OCI-LY7 (cell line): Measurements from ENCODE around the gene KRT36. TPM values are rescaled to one million over a fixed set of nuclear protein-coding genes. Genes with fewer than 3 reads are reported as not detected.

Experiments used
- BruUV-seq: library from RNA; stranded (reverse); fragments of 400-500 nt; replicated peaks from 2 replicates; lab custom pipeline; 2021; lab: Mats Ljungman, UMichigan
- CTCF ChIA-PET: fragments of 300-600 bp; sonication (Branson Sonifier 250); formaldehyde crosslinking; loops from one replicate; lab custom pipeline; 2022; ENCODE audit warnings: antibody characterized with exemption; ENCODE audit not compliant: unreplicated experiment; lab: Charles Lee
- POLR2A ChIA-PET: fragments of 300-600 bp; sonication (Branson Sonifier 250); formaldehyde crosslinking; loops from one replicate; lab custom pipeline; 2022; ENCODE audit warnings: antibody characterized with exemption; lab: Charles Lee
- DNase-seq: peaks from one replicate; pipeline ENCODE4 v3.0.0-alpha.2; 2015; ENCODE audit warnings: low spot score
- H2AFZ ChIP-seq: fragments of 200-600 bp; sonication (generic), shearing (Covaris generic); 2 replicates; pipeline ENCODE4 v1.6.1; 2014; ENCODE audit warnings: mild to moderate bottlenecking, antibody characterized with exemption, low read length, moderate library complexity
- H3K27ac ChIP-seq: fragments of 200-600 bp; sonication (generic); 2 replicates; pipeline ENCODE4 v1.5.1; 2014; ENCODE audit warnings: mixed run types, low read depth, mild to moderate bottlenecking, moderate library complexity, low read length, inconsistent platforms; ENCODE audit not compliant: poor library complexity, severe bottlenecking
- H3K36me3 ChIP-seq: fragments of 200-600 bp; sonication (generic); 2 replicates; pipeline ENCODE4 v1.6.1; 2014; ENCODE audit warnings: mild to moderate bottlenecking, antibody characterized with exemption, low read length, moderate library complexity, mixed read lengths; ENCODE audit not compliant: insufficient read depth
- H3K4me1 ChIP-seq: fragments of 200-600 bp; sonication (generic); 2 replicates; pipeline ENCODE4 v1.5.1; 2014; ENCODE audit warnings: mild to moderate bottlenecking, low read length; ENCODE audit not compliant: insufficient read depth, poor library complexity, severe bottlenecking
- H3K4me2 ChIP-seq: fragments of 200-600 bp; sonication (generic); 2 replicates; pipeline ENCODE4 v1.6.1; 2014; ENCODE audit warnings: mild to moderate bottlenecking, low read length
- H3K4me3 ChIP-seq: fragments of 200-600 bp; sonication (generic); 2 replicates; pipeline ENCODE4 v1.5.1; 2014; ENCODE audit warnings: mild to moderate bottlenecking, low read depth, low read length; ENCODE audit not compliant: poor library complexity, severe bottlenecking
- H3K79me2 ChIP-seq: fragments of 200-600 bp; sonication (generic); 2 replicates; pipeline ENCODE4 v1.6.1; 2016; ENCODE audit warnings: low read depth, mild to moderate bottlenecking, low read length, moderate library complexity, mixed read lengths; ENCODE audit not compliant: insufficient read depth
- H3K9me2 ChIP-seq: fragments of 200-600 bp; sonication (generic); 2 replicates; pipeline ENCODE4 v1.6.1; 2016; ENCODE audit warnings: mild to moderate bottlenecking, low read length, mixed read lengths; ENCODE audit not compliant: insufficient read depth
- H3K9me3 ChIP-seq: fragments of 200-600 bp; sonication (generic); 2 replicates; pipeline ENCODE4 v1.6.1; 2014; ENCODE audit warnings: mild to moderate bottlenecking, mixed run types, low read length, mixed read lengths
- H4K20me1 ChIP-seq: fragments of 200-600 bp; sonication (generic); 2 replicates; pipeline ENCODE4 v1.6.1; 2014; ENCODE audit warnings: mild to moderate bottlenecking, antibody characterized with exemption, low read length, moderate library complexity, mixed read lengths; ENCODE audit not compliant: insufficient read depth
- EZH2phosphoT487 ChIP-seq: fragments of 200-600 bp; sonication (generic); IDR thresholded peaks from 2 replicates; pipeline ENCODE4 v1.6.1; 2018; ENCODE audit warnings: low read depth, borderline replicate concordance, mild to moderate bottlenecking, mixed run types, antibody characterized with exemption, low read length, moderate library complexity, mixed read lengths
- intact Hi-C: fragments of 100-400 bp; cut with micrococcal nuclease; formaldehyde crosslinking; loops from one replicate; pipeline ENCODE4 v1.10.0; 2022; ENCODE audit not compliant: unreplicated experiment
- total RNA-seq, 2 experiments: library from RNA; depleted of rRNA in 1 of 2; stranded (reverse); fragments of >200 nt in 1 of 2; shearing (Covaris generic) in 1 of 2; gene quantifications; 2 replicates each; pipeline ENCODE4 v1.2.3, GENCODE V29; 2014 to 2022
- TF ChIP-seq, protein P1 (sequence below): fragments of 200-600 bp; sonication (generic); conservative IDR thresholded peaks from 2 replicates; pipeline ENCODE4 v1.5.1; 2014; ENCODE audit warnings: mild to moderate bottlenecking, antibody characterized with exemption, low read length, moderate library complexity, mixed read lengths

The KRT36 gene
- total RNA-seq, 2 experiments from 2014 or later: not detected

DNA sequence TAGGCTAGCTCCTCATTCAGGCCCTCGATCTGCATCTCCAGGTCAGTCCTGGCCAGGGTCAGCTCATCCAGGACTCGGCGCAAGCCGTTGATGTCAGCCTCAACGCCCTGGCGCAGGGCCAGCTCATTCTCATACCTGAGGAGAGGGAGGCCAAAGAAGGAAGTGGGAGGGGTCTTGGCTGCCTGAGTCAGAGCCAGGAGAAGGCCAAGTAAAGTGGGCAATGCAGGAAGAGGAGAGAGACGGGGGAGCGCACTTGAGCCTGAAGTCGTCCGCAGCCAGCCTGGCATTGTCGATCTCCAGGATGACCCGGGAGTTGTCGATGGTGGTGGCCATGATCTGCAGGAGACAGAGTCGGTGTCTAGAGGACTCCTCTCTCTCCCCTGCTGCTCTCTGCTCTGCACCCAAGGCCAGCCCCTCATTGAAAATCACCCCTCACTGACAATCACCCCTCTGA, 27.1 kb upstream of the KRT36 start:
- Histone ChIP-seq H3K36me3 (no peaks in the 10 kb centered on the region), H2AFZ (no peak overlapping the region), H3K4me2 (no peak overlapping the region), H3K79me2 (no peaks in the 10 kb centered on the region), H3K4me1 (no peaks in the 10 kb centered on the region), H3K9me2 (no peaks in the 10 kb centered on the region), H3K9me3 (no peaks in the 10 kb centered on the region), H3K4me3 (no peak overlapping the region), H3K27ac (no peak overlapping the region), H4K20me1 (no peaks in the 10 kb centered on the region)
- TF ChIP-seq, protein P1, sequence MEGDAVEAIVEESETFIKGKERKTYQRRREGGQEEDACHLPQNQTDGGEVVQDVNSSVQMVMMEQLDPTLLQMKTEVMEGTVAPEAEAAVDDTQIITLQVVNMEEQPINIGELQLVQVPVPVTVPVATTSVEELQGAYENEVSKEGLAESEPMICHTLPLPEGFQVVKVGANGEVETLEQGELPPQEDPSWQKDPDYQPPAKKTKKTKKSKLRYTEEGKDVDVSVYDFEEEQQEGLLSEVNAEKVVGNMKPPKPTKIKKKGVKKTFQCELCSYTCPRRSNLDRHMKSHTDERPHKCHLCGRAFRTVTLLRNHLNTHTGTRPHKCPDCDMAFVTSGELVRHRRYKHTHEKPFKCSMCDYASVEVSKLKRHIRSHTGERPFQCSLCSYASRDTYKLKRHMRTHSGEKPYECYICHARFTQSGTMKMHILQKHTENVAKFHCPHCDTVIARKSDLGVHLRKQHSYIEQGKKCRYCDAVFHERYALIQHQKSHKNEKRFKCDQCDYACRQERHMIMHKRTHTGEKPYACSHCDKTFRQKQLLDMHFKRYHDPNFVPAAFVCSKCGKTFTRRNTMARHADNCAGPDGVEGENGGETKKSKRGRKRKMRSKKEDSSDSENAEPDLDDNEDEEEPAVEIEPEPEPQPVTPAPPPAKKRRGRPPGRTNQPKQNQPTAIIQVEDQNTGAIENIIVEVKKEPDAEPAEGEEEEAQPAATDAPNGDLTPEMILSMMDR: no peak
- no peak for TF ChIP-seq EZH2phosphoT487
- no TSS peak for BruUV-seq
- intact Hi-C loops: no loop called here
- CTCF ChIA-PET: no interaction called here
- no peak for DNase-seq
- POLR2A ChIA-PET: no interaction called here

DNA sequence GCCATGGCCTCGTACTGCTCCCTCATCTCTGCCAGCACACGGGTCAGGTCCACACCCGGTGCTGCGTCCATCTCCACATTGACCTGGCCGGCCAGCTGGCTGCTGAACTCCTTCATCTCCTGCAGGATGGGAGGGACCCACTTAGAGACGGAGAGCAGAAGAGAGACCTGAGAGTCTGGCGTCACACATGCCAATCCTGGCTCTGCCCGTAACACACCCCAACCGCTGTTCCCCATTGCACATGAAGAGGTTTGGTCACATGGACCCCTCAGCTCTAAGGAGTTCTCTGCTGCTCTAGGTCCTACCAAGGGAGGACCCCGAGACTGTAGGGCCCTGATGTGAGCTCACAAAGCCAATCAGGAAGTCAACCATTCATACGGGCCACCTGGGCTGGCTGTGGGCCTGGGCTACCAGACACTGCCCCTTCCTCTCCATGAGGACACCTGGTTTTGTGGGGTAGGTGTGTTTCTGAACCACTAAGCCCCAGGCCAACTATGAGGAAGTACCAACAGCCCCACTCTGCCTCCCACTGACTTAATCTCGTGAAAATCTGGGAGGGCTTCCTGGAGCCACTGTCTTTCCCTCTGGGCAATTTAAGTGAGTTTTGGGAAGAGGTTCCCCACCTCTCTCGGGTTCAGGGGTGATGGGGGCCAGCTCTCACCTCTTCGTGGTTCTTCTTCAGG, 26.6 kb upstream of the KRT36 start:
- Histone ChIP-seq H3K9me2 (no peaks in the 10 kb centered on the region), H3K4me2 (no peak overlapping the region), H3K4me1 (no peaks in the 10 kb centered on the region), H3K79me2 (no peaks in the 10 kb centered on the region), H3K9me3 (no peaks in the 10 kb centered on the region), H2AFZ (no peak overlapping the region), H3K36me3 (no peaks in the 10 kb centered on the region), H3K27ac (no peak overlapping the region), H3K4me3 (no peak overlapping the region), H4K20me1 (no peaks in the 10 kb centered on the region)
- TF ChIP-seq, protein P1: no peak
- no peak for TF ChIP-seq EZH2phosphoT487
- ChIA-PET CTCF (no interaction called here), POLR2A (no interaction called here)
- intact Hi-C loops: no loop called here
- no peak for DNase-seq
- no TSS peak for BruUV-seq

DNA sequence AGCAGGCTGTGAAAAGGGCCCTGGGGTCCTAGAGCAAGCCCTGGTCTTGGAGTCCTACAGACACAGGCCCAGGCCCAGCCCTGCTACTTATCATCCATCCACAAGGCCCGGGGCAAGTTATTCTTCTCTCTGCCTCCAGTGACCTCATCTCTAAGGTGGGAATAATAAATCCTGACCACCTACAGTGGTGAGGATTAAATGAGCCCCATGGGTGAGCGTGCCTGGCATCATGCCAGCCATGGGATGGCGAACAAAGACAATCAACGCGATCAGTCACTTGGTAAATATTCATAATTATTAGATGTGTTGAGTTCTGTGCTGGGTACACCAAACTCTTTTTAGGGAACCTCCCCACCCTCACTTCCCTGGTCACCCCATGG, 23.4 kb upstream of the KRT36 start:
- Histone ChIP-seq H2AFZ (no peak overlapping the region), H4K20me1 (no peaks in the 10 kb centered on the region), H3K79me2 (no peaks in the 10 kb centered on the region), H3K9me2 (no peaks in the 10 kb centered on the region), H3K4me1 (no peaks in the 10 kb centered on the region), H3K4me2 (no peak overlapping the region), H3K36me3 (no peaks in the 10 kb centered on the region), H3K27ac (no peak overlapping the region), H3K4me3 (no peak overlapping the region), H3K9me3 (no peaks in the 10 kb centered on the region)
- CTCF ChIA-PET: no interaction called here
- BruUV-seq: no TSS peak
- POLR2A ChIA-PET: no interaction called here
- no peak for DNase-seq
- TF ChIP-seq, protein P1: no peak
- no peak for TF ChIP-seq EZH2phosphoT487
- intact Hi-C loops: no loop called here
